Retinal pigment epithelial cell (primary cell): Measurements from ENCODE around the gene RNPEPL1.

Experiments used
- DNase-seq: peaks from one replicate; pipeline ENCODE4 v3.0.0-alpha.2; 2010; ENCODE audit warnings: low read depth
- H3K4me3 ChIP-seq: 2 replicates; pipeline ENCODE4 v1.5.1; 2011; ENCODE audit warnings: mild to moderate bottlenecking, low read length, control low read depth, moderate library complexity
- CTCF ChIP-seq: conservative IDR thresholded peaks from 2 replicates; pipeline ENCODE4 v1.5.1; 2011; ENCODE audit warnings: low read depth, low read length, control low read depth, inconsistent platforms

The RNPEPL1 gene

GRCh38 chr2:240551288-240551687 is 17.0 kb upstream of the RNPEPL1 start:
- no peak for DNase-seq
- no peak overlapping the region for H3K4me3 ChIP-seq
- no peak for TF ChIP-seq CTCF

- no peak for DNase-seq
- TF ChIP-seq CTCF: no peak
Measured at GRCh38 chr2:240551811-240552210, 16.5 kb upstream of the RNPEPL1 start.

GRCh38 chr2:240553956-240554480 is 14.3 kb upstream of the RNPEPL1 start:
- no peak overlapping the region for H3K4me3 ChIP-seq
- DNase-seq: no peak
- TF ChIP-seq CTCF: no peak

More at GRCh38 chr2:240551811-240552210, 16.5 kb upstream of the RNPEPL1 start:
- no peak overlapping the region for H3K4me3 ChIP-seq

- no peak overlapping the region for H3K4me3 ChIP-seq
- TF ChIP-seq CTCF: no peak
- DNase-seq: no peak
Measured at GRCh38 chr2:240554767-240555493, 13.4 kb upstream of the RNPEPL1 start.

- no peak overlapping the region for H3K4me3 ChIP-seq
- TF ChIP-seq CTCF: no peak
- no peak for DNase-seq
Measured at GRCh38 chr2:240555541-240556250, 12.6 kb upstream of the RNPEPL1 start.

GRCh38 chr2:240556553-240557100 is 11.7 kb upstream of the RNPEPL1 start:
- no peak for DNase-seq
- peak overlapping the region; percentile 47 for H3K4me3 ChIP-seq
- TF ChIP-seq CTCF: peak; percentile 74
